ENCODE measurements around the gene NXPE4. TPM values are rescaled to one million over a fixed set of nuclear protein-coding genes. Genes with fewer than 3 reads are reported as not detected.

Gene NXPE4
- total and polyA plus RNA-seq, 2 donors (not counting 3 experiments of a cell fraction or from before 2014, with no cell fraction given): not detected

GRCh38 chr11:114564831-114565230 is 30.8 kb downstream of the NXPE4 start:
- Histone ChIP-seq H3K27me3 (ENCODE audit: control insufficient read depth in 2 of 2, insufficient read depth in 2 of 2, low read length in 2 of 2) (no peaks in the 10 kb centered on the region), H3K79me2 (ENCODE audit: control insufficient read depth, insufficient read depth, low read length) (no peaks in the 10 kb centered on the region), H3K9ac (replicated peaks; ENCODE audit: extremely low read depth, insufficient read depth, low read length) (no peak overlapping the region), H3K36me3 (ENCODE audit: control insufficient read depth in 2 of 2, extremely low read depth in 1 of 2, insufficient read depth in 2 of 2, low read length in 2 of 2) (no peaks in the 10 kb centered on the region), H3K9me1 (replicated peaks; ENCODE audit: control insufficient read depth, extremely low read depth, insufficient read depth, low read length) (no peaks in the 10 kb centered on the region), H4K20me1 (replicated peaks; ENCODE audit: control insufficient read depth, extremely low read depth, insufficient read depth, low read length) (no peaks in the 10 kb centered on the region), H3K9me3 (replicated peaks; ENCODE audit: control insufficient read depth, insufficient read depth, low read length) (no peaks in the 10 kb centered on the region), H3K27ac (ENCODE audit: insufficient read depth, low read depth, low read length) (no peak overlapping the region), H2AFZ (ENCODE audit: low read depth, low read length) (no peak overlapping the region), H3K4me3 (replicated peaks in 1 of 3; ENCODE audit: insufficient read depth in 1 of 3, low read depth in 1 of 3, low read length in 3 of 3) (no peak overlapping the region), H3K4me2 (ENCODE audit: insufficient read depth, low read length) (no peak overlapping the region), H3K4me1 (ENCODE audit: control insufficient read depth, extremely low read depth, insufficient read depth, low read length) (peaks cover 20% of the 10 kb centered on the region)
- intact Hi-C loops (cut with micrococcal nuclease): loop anchor here (10.0 kb wide), 1 partner anchor 280 kb away; no protein-coding TSS in a partner anchor
- TF ChIP-seq MAX (IDR thresholded peaks at IDR 0.05; ENCODE audit: insufficient read depth, insufficient read length): no peak
- TF ChIP-seq GATA2 (IDR thresholded peaks at IDR 0.05; ENCODE audit: insufficient read depth, insufficient read length, low read depth, low read length): no peak
- TF ChIP-seq FOS (IDR thresholded peaks at IDR 0.05; ENCODE audit: borderline replicate concordance, insufficient read depth, low read length): no peak
- no TSS peak for BruUV-seq (replicated peaks)
- DNase-seq (ENCODE audit: low read depth, low spot score): peak; percentile 13
- ChIA-PET CTCF (no interaction called here), POLR2A (no interaction called here)
- dilution Hi-C loops (cut with MboI; ENCODE audit: extremely low pct_ligation_motif_present, low sequenced_read_pairs): no loop called here
- peak; percentile 59 for FAIRE-seq

- FAIRE-seq (peak; percentile 49), DNase-seq (ENCODE audit: low read depth, low spot score) (peak; percentile 51)
- CTCF ChIA-PET: interaction anchor here (1.5 kb wide), 1 partner anchor 245 kb away, joined by 3 read pairs; no protein-coding TSS in a partner anchor
- Histone ChIP-seq H3K4me3 (replicated peaks in 1 of 3; ENCODE audit: insufficient read depth in 1 of 3, low read depth in 1 of 3, low read length in 3 of 3) (peak overlapping the region in 1 of 3 experiments; percentile 23), H3K79me2 (ENCODE audit: control insufficient read depth, insufficient read depth, low read length) (no peaks in the 10 kb centered on the region), H2AFZ (ENCODE audit: low read depth, low read length) (no peak overlapping the region), H4K20me1 (replicated peaks; ENCODE audit: control insufficient read depth, extremely low read depth, insufficient read depth, low read length) (no peaks in the 10 kb centered on the region), H3K27ac (ENCODE audit: insufficient read depth, low read depth, low read length) (peak overlapping the region; percentile 35), H3K9me1 (replicated peaks; ENCODE audit: control insufficient read depth, extremely low read depth, insufficient read depth, low read length) (no peaks in the 10 kb centered on the region), H3K9me3 (replicated peaks; ENCODE audit: control insufficient read depth, insufficient read depth, low read length) (no peaks in the 10 kb centered on the region), H3K36me3 (ENCODE audit: control insufficient read depth in 2 of 2, extremely low read depth in 1 of 2, insufficient read depth in 2 of 2, low read length in 2 of 2) (no peaks in the 10 kb centered on the region), H3K4me1 (ENCODE audit: control insufficient read depth, extremely low read depth, insufficient read depth, low read length) (peaks cover 20% of the 10 kb centered on the region), H3K27me3 (ENCODE audit: control insufficient read depth in 2 of 2, insufficient read depth in 2 of 2, low read length in 2 of 2) (no peaks in the 10 kb centered on the region), H3K9ac (replicated peaks; ENCODE audit: extremely low read depth, insufficient read depth, low read length) (peak overlapping the region; percentile 4), H3K4me2 (ENCODE audit: insufficient read depth, low read length) (peak overlapping the region; percentile 87)
- TF ChIP-seq CTCF (IDR thresholded peaks at IDR 0.05; ENCODE audit: extremely low read depth in 1 of 2, insufficient read depth in 1 of 2, low read depth in 1 of 2, low read length in 2 of 2): no peak
- TF ChIP-seq FOS (IDR thresholded peaks at IDR 0.05; ENCODE audit: borderline replicate concordance, insufficient read depth, low read length): peak; percentile 91
- TF ChIP-seq GATA2 (IDR thresholded peaks at IDR 0.05; ENCODE audit: insufficient read depth, insufficient read length, low read depth, low read length): peak; percentile 55
- TF ChIP-seq JUN (IDR thresholded peaks at IDR 0.05; ENCODE audit: borderline replicate concordance, insufficient read depth, insufficient read length, low read depth): peak; percentile 58
- POLR2A ChIA-PET: no interaction called here
- intact Hi-C loops (cut with micrococcal nuclease): loop anchor here (2.0 to 10.0 kb wide), 2 partner anchors 124 to 278 kb away; partner anchors contain the start of gene REXO2
- dilution Hi-C loops (cut with MboI; ENCODE audit: extremely low pct_ligation_motif_present, low sequenced_read_pairs): no loop called here
- no TSS peak for BruUV-seq (replicated peaks)
Observed at GRCh38 chr11:114563077-114563476, 32.5 kb downstream of the NXPE4 start.
